GM12801 (cell line): Measurements from ENCODE around the gene NXPE3.

Experiments used
- TF ChIP-seq, protein P1 (sequence below): IDR thresholded peaks from one replicate; pipeline ENCODE4 v1.5.1; 2011; ENCODE audit warnings: control low read depth; ENCODE audit not compliant: insufficient read length; ENCODE audit errors: extremely low read depth

The NXPE3 gene

DNA sequence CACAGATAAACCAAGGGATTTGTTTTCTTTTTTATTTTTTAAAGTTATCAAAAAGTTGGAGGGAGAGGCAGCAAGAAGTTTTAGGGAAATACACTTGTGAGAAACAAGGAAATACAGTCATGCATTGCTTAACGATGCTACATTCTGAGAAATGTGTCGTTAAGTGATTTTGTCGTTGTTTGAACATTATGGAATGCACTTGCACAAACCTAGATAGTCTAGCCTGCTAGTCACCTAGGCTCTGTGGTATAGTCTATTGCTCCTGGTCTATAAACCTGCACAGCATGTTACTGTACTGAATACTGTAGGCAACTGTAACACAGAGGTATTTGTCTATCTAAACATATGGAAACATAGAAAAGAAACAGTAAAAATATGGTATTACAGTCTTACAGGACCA lies 68.3 kb downstream of the NXPE3 start:
- TF ChIP-seq, protein P1, sequence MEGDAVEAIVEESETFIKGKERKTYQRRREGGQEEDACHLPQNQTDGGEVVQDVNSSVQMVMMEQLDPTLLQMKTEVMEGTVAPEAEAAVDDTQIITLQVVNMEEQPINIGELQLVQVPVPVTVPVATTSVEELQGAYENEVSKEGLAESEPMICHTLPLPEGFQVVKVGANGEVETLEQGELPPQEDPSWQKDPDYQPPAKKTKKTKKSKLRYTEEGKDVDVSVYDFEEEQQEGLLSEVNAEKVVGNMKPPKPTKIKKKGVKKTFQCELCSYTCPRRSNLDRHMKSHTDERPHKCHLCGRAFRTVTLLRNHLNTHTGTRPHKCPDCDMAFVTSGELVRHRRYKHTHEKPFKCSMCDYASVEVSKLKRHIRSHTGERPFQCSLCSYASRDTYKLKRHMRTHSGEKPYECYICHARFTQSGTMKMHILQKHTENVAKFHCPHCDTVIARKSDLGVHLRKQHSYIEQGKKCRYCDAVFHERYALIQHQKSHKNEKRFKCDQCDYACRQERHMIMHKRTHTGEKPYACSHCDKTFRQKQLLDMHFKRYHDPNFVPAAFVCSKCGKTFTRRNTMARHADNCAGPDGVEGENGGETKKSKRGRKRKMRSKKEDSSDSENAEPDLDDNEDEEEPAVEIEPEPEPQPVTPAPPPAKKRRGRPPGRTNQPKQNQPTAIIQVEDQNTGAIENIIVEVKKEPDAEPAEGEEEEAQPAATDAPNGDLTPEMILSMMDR: no peak

DNA sequence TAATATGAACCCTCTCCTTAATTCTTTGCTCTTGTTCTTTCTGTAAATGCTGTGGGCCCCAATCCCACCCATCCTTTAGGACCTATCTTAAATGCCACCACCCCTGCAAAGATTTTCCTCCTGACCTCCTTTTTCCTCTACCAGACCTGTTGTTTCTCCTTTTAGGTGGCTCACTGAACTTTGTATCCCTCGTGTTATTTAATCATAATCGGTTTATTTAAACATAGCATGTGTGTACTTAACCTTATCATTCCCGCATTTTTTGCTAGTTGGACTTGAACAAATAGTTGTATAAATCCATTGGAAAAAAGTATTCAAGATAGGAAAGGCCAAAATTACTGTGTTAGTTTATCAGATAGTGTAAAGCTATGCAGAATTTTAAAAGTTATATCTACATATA lies 69.3 kb downstream of the NXPE3 start:
- TF ChIP-seq, protein P1: no peak

DNA sequence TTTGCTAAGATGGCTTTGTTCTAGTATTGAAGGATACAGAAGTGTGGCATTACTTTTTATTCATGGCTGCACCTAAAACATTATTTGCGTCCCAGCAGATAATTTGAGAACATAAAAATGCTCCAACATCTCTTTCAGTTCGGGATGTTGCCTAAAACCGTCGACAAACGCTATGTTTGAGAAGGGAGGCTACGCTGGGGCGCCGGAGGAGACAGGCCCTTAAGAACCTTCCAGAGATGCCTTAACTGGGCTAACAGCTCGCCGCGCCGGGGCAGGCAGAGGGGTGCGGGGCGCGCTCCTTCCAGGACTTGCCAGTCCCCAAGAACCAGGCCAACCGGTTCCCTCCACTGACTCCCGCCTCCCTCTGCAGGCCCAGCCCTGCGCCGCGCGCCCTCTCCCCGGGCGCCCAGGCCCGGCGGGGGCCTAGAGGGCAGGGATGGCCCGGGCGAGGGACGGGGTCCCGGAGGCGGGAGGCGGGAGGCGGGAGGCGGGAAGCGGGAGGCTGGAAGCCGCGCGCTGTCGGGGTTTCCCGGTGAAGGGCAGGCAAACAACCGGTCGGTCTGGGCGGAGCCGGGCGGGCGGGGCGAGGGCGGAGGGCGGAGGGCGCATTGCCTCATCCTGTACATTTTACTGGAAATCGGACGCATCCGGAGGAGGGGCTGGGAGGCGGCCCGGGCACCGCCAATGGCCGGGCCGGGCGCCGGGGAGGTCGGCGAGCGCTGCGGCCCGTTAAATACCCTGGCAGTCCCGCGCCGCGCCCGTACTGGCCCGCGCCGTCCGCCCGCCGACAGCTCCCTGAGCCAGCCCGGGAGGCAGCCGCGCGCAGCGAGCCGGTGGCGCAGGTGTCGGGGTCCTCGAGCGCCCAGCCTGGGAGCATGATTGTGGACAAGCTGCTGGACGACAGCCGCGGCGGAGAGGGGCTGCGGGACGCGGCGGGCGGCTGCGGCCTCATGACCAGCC lies 70.0 kb downstream of the NXPE3 start, which contains the start of gene NFKBIZ:
TSS of gene NFKBIZ (plus strand) at position 761 of the 960 bp plus-strand sequence. CDS start at position 876, 115 bp downstream.
- TF ChIP-seq, protein P1: no peak

DNA sequence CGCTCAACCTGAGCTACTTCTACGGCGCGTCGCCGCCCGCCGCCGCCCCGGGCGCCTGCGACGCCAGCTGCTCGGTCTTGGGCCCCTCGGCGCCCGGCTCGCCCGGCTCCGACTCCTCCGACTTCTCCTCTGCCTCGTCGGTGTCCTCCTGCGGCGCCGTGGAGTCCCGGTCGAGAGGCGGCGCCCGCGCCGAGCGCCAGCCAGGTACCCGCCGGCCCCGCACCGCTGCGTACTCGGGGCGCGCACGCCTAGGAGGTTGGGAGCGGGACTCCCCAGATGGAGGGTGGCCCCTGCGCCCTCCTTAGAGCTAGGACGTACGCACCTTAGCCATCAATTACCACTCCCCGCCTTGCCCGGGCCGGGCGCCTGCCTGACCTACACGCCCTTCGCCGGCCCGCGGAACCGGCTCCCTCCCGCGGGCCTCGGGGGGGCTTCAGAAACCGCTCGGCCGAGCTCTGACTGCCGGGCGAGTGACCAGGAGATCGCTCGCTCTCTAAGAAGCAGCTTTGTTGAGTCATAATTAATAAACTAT lies 70.8 kb downstream of the NXPE3 start:
- TF ChIP-seq, protein P1: no peak

DNA sequence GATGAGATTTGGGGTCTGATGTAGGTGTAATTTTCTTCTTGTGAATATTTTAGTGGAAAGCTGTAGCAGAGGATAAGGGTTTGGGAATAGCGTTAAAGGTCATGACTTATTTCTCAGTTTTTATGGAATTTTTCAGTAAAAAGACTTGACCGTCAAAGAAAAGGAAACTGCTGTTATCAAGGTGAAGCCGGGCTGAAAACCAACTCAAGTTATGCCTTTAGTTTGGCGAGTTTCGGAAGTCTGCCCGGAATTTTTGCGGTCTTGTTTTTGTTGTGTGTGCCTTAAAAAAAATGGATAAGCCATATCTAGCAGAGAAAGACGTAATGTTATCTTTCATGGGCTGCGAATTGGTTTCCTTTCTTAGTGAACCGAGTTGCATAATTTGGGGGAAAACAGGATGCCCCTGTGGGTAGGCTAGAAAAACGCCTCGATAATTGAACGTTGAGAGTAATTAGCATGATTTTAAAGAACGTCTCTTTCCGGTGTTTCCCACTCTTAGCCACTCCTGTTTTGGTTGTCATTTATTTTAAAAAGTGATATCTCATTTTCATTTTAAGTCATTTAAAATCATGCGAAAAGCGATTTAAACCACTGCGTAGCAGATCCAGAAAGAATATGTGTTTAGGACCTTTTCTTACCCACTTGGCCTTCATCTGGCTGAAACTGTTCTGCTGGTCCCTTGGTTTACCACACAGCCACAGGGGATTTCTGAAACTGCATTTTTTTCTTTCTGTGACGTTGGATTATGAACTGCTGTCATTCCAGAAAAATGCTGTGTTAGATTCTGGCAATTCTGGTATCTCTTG lies 71.4 kb downstream of the NXPE3 start:
- TF ChIP-seq, protein P1: no peak

DNA sequence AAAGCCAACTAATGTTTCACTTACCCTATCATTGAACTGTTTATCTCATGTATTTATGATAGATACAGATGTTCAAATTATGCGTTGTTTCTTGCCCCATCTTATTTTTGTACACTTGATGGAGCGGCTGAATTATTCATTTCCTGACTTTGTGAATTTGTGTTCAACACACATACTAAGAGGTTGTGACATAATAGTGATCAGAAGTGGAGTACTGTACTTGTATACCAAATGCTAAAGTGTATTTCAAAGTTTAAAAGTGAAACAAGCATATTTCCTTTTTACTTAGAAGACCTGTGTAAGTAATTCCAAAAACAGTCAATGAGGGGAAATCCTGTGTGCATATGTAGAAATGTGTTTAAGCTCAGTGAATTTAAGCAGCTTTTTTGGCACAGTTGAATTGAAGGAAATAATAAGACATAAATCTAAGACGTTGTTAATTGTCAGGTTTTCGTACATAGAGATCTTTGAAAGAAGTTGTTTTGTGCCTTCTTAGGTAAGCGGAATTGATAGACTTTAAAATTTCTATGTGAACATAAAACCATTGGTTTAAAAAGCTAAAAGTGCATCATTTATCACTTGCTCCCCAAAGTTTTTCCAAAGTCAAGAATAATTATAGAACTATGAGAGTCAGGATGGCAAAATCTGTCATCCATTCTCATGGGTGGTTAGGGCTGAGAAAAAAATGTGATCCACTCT lies 72.2 kb downstream of the NXPE3 start:
- TF ChIP-seq, protein P1: no peak
